GM12878 (cell line): Measurements from ENCODE around the gene PCDHGA5. TPM values are rescaled to one million over a fixed set of nuclear protein-coding genes. Genes with fewer than 3 reads are reported as not detected.

ENCODE experiments used
- ATAC-seq: fragments of 200-7000 bp; cut with Tn5 transposase; 3 replicates; pipeline ENCODE4 v1.9.1; 2020; ENCODE audit warnings: mild to moderate bottlenecking, moderate library complexity
- BruUV-seq: library from RNA; stranded (reverse); fragments of 400-500 nt; replicated peaks from 2 replicates; lab custom pipeline; 2021; lab: Mats Ljungman, UMichigan
- CTCF ChIA-PET: fragments of 300-600 bp; sonication (Branson Sonifier 250); formaldehyde crosslinking; extraction: SDS; loops from one replicate; lab custom pipeline; 2021; ENCODE audit warnings: inconsistent platforms; lab: Yijun Ruan, JAX
- POLR2A ChIA-PET: fragments of 350-600 bp; formaldehyde crosslinking; extraction: SDS; loops from one replicate; lab custom pipeline; 2021; ENCODE audit warnings: inconsistent platforms; lab: Charles Lee
- RAD21 ChIA-PET: fragments of 300-600 bp; sonication (Branson Sonifier 250); formaldehyde crosslinking; loops from one replicate; lab custom pipeline; 2023; ENCODE audit warnings: antibody characterized with exemption; ENCODE audit not compliant: unreplicated experiment; lab: Charles Lee
- SMC1A ChIA-PET: fragments of 300-600 bp; sonication (Branson Sonifier 250); formaldehyde crosslinking; loops from one replicate; lab custom pipeline; 2023; ENCODE audit not compliant: unreplicated experiment, uncharacterized antibody; lab: Charles Lee
- DNase-seq: peaks from one replicate; pipeline ENCODE4 v3.0.0-alpha.2; 2011; ENCODE audit warnings: low read depth, low spot score
- FAIRE-seq: peaks from 3 replicates; lab custom pipeline; 2011; peaks lifted over from hg19 to GRCh38; lab: Jason Lieb, UNC
- H2AFZ ChIP-seq: 2 replicates; pipeline ENCODE4 v1.6.0; 2011; ENCODE audit warnings: low read depth, low read length, control low read depth; ENCODE audit not compliant: control insufficient read depth
- H3K27ac ChIP-seq: 2 replicates; pipeline ENCODE4 v1.5.1; 2011; ENCODE audit warnings: control low read depth; ENCODE audit not compliant: control insufficient read depth, insufficient read depth
- H3K27me3 ChIP-seq, 2 experiments: replicated peaks in 1 of 2; 2 replicates each; pipeline versions ENCODE4 v1.6.0 to v1.6.1; 2011; ENCODE audit warnings: low read length in 1 of 2; ENCODE audit not compliant: control insufficient read depth in 2 of 2, insufficient read depth in 2 of 2
- H3K36me3 ChIP-seq, 2 experiments: 2 replicates each; pipeline ENCODE4 v1.5.1; 2011; ENCODE audit warnings: low read length in 1 of 2; ENCODE audit not compliant: control insufficient read depth in 2 of 2, insufficient read depth in 2 of 2
- H3K4me1 ChIP-seq: 2 replicates; pipeline ENCODE4 v1.6.1; 2011; ENCODE audit warnings: mild to moderate bottlenecking, low read length, moderate library complexity, mixed read lengths; ENCODE audit not compliant: control insufficient read depth, insufficient read depth
- H3K4me2 ChIP-seq: 2 replicates; pipeline ENCODE4 v1.6.0; 2011; ENCODE audit warnings: control low read depth; ENCODE audit not compliant: control insufficient read depth, insufficient read depth
- H3K4me3 ChIP-seq: fragments of 200-600 bp; sonication (generic); 2 replicates; pipeline ENCODE4 v1.5.1; 2016
- H3K79me2 ChIP-seq: 2 replicates; pipeline ENCODE4 v1.6.0; 2011; ENCODE audit warnings: low read length; ENCODE audit not compliant: control insufficient read depth, insufficient read depth
- H3K9ac ChIP-seq: 2 replicates; pipeline ENCODE4 v1.8.0; 2011; ENCODE audit warnings: low read length, control low read depth, mixed read lengths; ENCODE audit not compliant: control insufficient read depth, insufficient read depth
- H3K9me3 ChIP-seq: replicated peaks from 3 replicates; pipeline ENCODE4 v1.5.1; 2011; ENCODE audit warnings: mild to moderate bottlenecking, low read length; ENCODE audit not compliant: control insufficient read depth, insufficient read depth
- H4K20me1 ChIP-seq: 2 replicates; pipeline ENCODE4 v1.6.0; 2011; ENCODE audit not compliant: control insufficient read depth, insufficient read depth
- MXI1 ChIP-seq: fragments of 150-350 bp; IDR thresholded peaks from 2 replicates; pipeline ENCODE4 v1.6.1; 2011; ENCODE audit warnings: low read depth, mild to moderate bottlenecking, inconsistent platforms, low read length, improper control_type of control experiment
- MYB ChIP-seq: fragments of 150-350 bp; IDR thresholded peaks from 2 replicates; pipeline ENCODE4 v1.6.1; 2014; ENCODE audit warnings: mild to moderate bottlenecking, low read depth, low read length, borderline replicate concordance
- SIX5 ChIP-seq: IDR thresholded peaks from 2 replicates; pipeline ENCODE4 v1.6.1; 2011; ENCODE audit warnings: mild to moderate bottlenecking, low read depth, low read length, moderate library complexity; ENCODE audit not compliant: severe bottlenecking
- TBL1XR1 ChIP-seq: IDR thresholded peaks from 2 replicates; pipeline ENCODE4 v1.6.1; 2012; ENCODE audit warnings: low read depth, low read length, improper control_type of control experiment
- TCF3 ChIP-seq: IDR thresholded peaks from 2 replicates; pipeline ENCODE4 v1.6.1; 2012; ENCODE audit warnings: low read depth, mild to moderate bottlenecking, low read length, borderline replicate concordance; ENCODE audit not compliant: insufficient read depth
- ZNF622 ChIP-seq: fragments of 450-650 bp; IDR thresholded peaks from 2 replicates; pipeline ENCODE4 v1.6.1; 2017; ENCODE audit warnings: mild to moderate bottlenecking, inconsistent platforms
- ZZZ3 ChIP-seq: IDR thresholded peaks from 2 replicates; pipeline ENCODE4 v1.6.1; 2011; ENCODE audit warnings: low read depth; ENCODE audit not compliant: control insufficient read depth, insufficient read length
- WGBS: methylation state at CpG from one replicate; pipeline ENCODE4 v1.1.6; 2016; ENCODE audit warnings: low lambda C conversion rate; ENCODE audit not compliant: insufficient replicate concordance, insufficient coverage; ENCODE audit errors: missing lambda C conversion rate; 5-methylcytosine and 5-hydroxymethylcytosine counted together
- in situ Hi-C: fragments of 300-500 bp; cut with MboI; formaldehyde crosslinking; loops from 9 replicates; pipeline ENCODE4 v1.14.3; 2018; ENCODE audit warnings: mixed read lengths
- intact Hi-C: fragments of 100-400 bp; cut with micrococcal nuclease; formaldehyde crosslinking; loops from one replicate; pipeline ENCODE4 v1.14.2; 2022; ENCODE audit not compliant: unreplicated experiment
- polyA plus RNA-seq, 11 experiments: library from polyadenylated mRNA; depleted of rRNA in 4 of 11; unstranded in 6 of 11; stranded (reverse) in 5 of 11; fragments of >200 nt; fragmentation: Nextera tagmentation in 4 of 11; fragmentation: Illumina TruSeq in 1 of 11; extraction: Ambion mirVana in 4 of 11; extraction: Trizol in 1 of 11; gene quantifications; 1 replicate in 1 of 11; 2 replicates in 10 of 11; pipeline versions ENCODE4 v1.2.1 to v1.2.3, GENCODE V29; 2011 to 2016; ENCODE audit warnings: inconsistent platforms in 2 of 11, missing spikeins in 2 of 11, low read depth in 1 of 11
- total RNA-seq, 4 experiments: library from RNA; depleted of rRNA in 3 of 4; stranded (reverse); fragments of >200 nt in 3 of 4; fragmentation: Illumina TruSeq in 1 of 4; extraction: Trizol in 1 of 4; gene quantifications; 2 replicates each; pipeline versions ENCODE4 v1.2.1 to v1.2.3, GENCODE V29; 2013 to 2021
- TF ChIP-seq, protein P1 (sequence below): fragments of 450-650 bp; IDR thresholded peaks from 2 replicates; pipeline ENCODE4 v1.6.1; 2016; ENCODE audit warnings: mild to moderate bottlenecking

The PCDHGA5 gene
- total and polyA plus RNA-seq, 10 of the 15 experiments (the other 5 are each of a cell fraction or from before 2014, with no cell fraction given), result 0.10 to 0.23 (median 0.16) TPM; not detected in 4

DNA sequence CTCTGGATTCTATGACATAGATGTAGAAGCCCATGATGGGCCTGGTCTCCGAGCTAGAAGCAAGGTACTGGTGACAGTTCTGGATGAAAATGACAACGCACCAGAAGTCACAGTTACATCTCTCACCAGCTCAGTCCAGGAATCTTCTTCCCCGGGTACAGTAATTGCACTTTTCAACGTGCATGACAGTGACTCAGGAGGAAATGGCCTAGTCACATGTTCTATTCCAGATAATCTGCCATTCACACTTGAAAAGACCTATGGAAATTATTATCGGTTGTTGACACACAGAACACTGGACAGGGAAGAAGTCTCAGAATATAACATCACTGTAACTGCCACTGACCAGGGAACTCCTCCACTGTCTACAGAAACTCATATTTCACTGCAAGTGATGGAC is 7.8 kb upstream of the PCDHGA5 start:
- Histone ChIP-seq H3K27me3 (no peaks in the 10 kb centered on the region), H3K9me3 (peaks cover 4% of the 10 kb centered on the region; the same call in 2 of the 3 replicates), H3K9ac (no peak overlapping the region), H3K36me3 (no peaks in the 10 kb centered on the region), H3K27ac (no peak overlapping the region), H3K79me2 (no peaks in the 10 kb centered on the region), H2AFZ (no peak overlapping the region), H3K4me2 (no peak overlapping the region), H4K20me1 (no peaks in the 10 kb centered on the region), H3K4me1 (no peaks in the 10 kb centered on the region), H3K4me3 (no peak overlapping the region)
- TF ChIP-seq, protein P1, sequence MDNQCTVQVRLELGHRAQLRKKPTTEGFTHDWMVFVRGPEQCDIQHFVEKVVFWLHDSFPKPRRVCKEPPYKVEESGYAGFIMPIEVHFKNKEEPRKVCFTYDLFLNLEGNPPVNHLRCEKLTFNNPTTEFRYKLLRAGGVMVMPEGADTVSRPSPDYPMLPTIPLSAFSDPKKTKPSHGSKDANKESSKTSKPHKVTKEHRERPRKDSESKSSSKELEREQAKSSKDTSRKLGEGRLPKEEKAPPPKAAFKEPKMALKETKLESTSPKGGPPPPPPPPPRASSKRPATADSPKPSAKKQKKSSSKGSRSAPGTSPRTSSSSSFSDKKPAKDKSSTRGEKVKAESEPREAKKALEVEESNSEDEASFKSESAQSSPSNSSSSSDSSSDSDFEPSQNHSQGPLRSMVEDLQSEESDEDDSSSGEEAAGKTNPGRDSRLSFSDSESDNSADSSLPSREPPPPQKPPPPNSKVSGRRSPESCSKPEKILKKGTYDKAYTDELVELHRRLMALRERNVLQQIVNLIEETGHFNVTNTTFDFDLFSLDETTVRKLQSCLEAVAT, result no peak
- TF ChIP-seq SIX5, result no peak
- TF ChIP-seq ZZZ3, result no peak
- TF ChIP-seq MXI1, result no peak
- TF ChIP-seq MYB, result no peak
- TF ChIP-seq TBL1XR1, result no peak
- no peak for TF ChIP-seq ZNF622
- no peak for TF ChIP-seq TCF3
- POLR2A ChIA-PET, result no interaction called here
- RAD21 ChIA-PET, result no interaction called here
- no peak for ATAC-seq
- intact Hi-C loops (no loop called here), in situ Hi-C loops (no loop called here)
- DNase-seq, result no peak
- BruUV-seq, result no TSS peak
- SMC1A ChIA-PET, result interaction anchor here (0.6 kb wide), 1 partner anchor 269 kb away, joined by 3 read pairs; no protein-coding TSS in a partner anchor
- CTCF ChIA-PET, result interaction anchor here (1.1 to 1.5 kb wide), 3 partner anchors 14 to 211 kb away, joined by 3 to 6 read pairs (median 5); partner anchors contain the start of gene PCDHGB3
- WGBS, result 72% methylated on average over 5 of the region's 5 CpGs
- no peak for FAIRE-seq
